ENCODE data around the gene ZNF273.

- no peak for TF ChIP-seq POLR2A (IDR thresholded peaks at IDR 0.05; ENCODE audit: low read depth)
- no peak for TF ChIP-seq CTCF (IDR thresholded peaks at IDR 0.05)
- TF ChIP-seq POLR2AphosphoS5 (IDR thresholded peaks at IDR 0.05) = no peak
- TF ChIP-seq EP300 (IDR thresholded peaks at IDR 0.05) = no peak
These were observed 16.0 kb upstream of the ZNF273 start for GRCh38 chr7:64886956-64887545.
